KG1 (cell line): ENCODE data around the gene YTHDF2.
"Not testable (repeated sequence)": the region's sequence is repeated elsewhere in the genome, so short reads cannot be mapped to it uniquely, and the experiment has no call there.

ENCODE experiments used
- DNase-seq: peaks from one replicate; lab custom pipeline; 2025; lab: John Stamatoyannopoulos, UW

The YTHDF2 gene

DNA sequence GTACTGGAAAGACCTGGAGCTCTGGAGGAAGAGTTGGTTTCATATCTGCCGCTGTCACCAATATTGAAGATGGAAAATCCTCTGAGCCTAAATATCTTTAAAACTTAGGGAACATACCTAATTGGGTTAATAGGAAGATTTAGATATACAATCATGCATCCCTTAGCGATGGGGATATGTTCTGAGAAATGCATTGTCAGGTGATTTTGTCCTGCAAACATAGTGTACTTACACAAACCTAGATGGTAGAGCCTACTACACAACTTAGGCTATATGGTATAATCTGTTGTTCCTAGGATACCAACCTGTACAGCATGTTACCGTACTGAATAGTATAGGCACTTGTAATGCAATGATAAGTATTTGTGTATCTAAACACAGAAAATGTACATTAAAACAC lies 22.5 kb downstream of the YTHDF2 start:
- DNase-seq: no peak

DNA sequence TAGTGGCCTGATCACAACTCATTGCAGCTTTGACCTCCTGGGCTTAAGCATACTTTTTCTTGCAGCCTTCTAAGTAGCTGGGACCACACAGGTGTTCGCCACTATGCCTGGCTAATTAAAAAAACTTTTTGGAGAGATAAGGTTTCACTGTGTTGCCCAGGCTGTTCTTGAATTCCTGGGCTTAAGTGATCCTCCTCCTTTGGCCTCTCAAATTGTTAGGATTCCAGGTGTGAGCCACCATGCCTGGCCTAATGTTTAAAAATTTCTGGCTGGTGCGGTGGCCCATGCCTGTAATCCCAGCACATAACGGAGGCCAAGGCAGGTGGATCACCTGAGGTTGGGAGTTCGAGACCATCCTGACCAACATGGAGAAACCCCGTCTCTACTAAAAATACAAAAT lies 24.4 kb downstream of the YTHDF2 start:
- no peak for DNase-seq

- DNase-seq: no peak
Observed at GRCh38 chr1:28766532-28767183, 29.9 kb downstream of the YTHDF2 start.

GRCh38 chr1:28770601-28771165 lies 33.9 kb downstream of the YTHDF2 start:
- no peak for DNase-seq

- DNase-seq: not testable (repeated sequence)
Observed at GRCh38 chr1:28771921-28772320, 35.2 kb downstream of the YTHDF2 start.

GRCh38 chr1:28773105-28773504 lies 36.4 kb downstream of the YTHDF2 start:
- DNase-seq: no peak

- DNase-seq: no peak
Observed at GRCh38 chr1:28775121-28775942, 38.6 kb downstream of the YTHDF2 start.

DNA sequence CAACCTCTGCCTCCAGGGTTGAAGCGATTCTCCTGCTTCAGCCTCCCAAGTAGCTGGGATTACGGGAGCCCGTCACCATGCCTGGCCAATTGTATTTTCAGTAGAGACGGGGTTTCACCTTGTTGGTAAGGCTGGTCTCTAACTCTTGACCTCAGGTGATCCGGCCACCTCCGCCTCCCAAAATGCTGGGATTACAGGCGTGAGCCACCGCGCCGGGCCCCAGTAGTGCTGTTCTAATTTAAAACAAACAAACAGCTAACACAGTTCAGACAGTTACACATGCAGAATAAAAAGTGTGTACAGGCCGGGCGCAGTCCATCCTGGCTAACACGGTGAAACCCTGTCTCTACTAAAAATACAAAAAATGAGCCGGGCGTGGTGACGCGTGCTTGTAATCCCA lies 39.6 kb downstream of the YTHDF2 start:
- no peak for DNase-seq

DNA sequence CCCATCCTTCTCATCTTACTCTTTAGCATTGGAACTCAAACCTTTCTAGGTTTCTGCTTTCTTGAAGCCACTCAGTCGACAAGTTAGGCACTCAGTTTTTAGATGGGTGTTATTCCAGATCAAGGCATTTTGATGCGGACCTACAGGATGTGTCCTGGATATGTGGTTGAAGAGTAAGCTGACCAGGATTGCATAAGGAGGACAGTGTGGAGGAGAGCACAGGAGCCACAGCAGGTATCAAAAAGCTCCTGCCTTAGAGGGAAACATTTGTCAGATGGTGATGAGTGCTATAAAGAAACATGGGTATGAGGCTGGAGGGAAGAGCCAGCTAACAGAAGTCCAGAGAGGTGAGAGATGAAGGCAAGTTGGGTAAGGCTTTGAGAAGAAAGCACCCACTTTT lies 41.3 kb downstream of the YTHDF2 start:
- no peak for DNase-seq

DNA sequence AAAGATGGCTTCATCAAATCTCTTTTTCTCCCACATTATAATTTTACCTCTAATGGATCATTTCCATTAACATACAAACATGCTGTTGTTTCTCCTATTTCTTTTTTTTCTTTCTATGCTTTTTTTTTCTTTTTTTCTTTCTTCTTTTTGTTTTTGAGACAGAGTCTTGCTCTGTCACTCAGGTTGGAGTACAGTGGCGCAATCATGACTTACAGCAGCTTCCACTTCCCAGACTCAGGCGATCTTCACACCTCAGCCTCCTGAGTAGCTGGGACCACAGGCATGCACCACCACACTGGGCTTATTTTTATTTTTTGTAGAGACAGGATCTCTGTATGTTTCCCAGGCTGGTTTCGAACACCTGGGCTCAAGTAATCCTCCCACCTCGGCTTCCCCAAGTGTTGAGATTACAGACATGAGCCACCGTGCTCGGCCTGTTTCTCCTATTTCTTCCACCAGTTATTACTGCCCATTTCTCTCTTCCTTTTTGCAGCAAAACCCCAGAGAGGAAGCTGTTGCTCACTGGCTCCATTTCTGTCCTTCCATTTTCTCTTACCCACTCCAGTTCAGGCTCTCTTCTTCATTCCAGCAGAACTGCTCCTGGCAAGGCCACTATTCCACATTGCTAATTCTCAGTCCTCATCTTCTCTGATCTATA lies 43.1 kb downstream of the YTHDF2 start:
- no peak for DNase-seq

DNA sequence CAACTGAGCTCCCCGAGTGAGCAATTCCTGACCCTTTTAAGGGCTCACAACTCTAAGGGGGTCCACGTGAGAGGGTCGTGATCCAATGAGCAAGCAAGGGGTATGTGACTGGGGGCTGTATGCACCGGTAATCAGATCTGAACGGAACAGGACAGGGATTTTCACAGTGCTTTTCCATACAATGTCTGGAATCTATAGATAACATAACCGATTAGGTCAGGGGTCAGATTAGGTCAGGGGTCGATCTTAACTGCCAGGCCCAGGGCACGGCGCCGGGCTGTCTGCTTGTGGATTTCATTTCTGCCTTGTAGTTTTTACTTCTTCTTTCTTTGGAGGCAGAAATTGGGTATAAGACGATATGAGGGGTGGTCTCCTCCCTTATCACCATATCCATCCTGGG lies 44.6 kb downstream of the YTHDF2 start:
- DNase-seq: no peak

DNA sequence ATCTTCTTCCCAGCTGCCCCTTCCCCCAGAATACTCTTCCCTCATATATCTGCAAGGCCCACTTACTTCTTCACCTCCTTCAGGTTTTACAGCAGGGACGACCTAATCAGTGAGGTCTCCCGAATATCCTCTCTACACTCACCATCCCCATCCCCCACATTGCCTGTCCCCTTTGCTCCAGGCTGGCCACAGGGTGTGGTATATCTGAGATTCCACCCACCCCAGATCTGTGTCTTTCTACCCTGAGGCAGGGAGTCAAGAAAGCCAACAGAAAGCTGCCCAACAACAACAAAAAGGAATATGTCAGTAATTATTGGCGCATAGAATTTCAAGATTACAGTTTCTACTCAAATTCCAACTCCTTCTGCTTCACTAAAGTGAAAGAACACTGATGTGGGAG lies 45.3 kb downstream of the YTHDF2 start:
- no peak for DNase-seq

DNA sequence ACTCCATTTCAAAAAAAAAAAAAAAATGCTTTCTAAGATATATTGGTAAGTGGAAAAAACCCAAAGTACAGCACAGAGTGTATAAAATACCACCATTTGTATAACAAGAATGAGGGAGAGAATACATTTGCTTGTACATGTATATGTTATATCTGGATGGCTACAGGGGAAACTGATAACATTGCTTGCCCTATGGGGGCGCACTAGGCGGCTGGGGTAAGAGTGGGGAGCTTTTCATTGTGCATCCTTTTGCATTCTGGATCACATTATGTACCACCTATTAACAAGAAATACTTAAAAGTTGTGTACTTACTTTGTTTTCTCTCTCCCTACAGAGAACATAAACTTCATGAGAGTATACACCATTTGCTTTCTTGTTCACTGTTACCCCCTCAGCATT lies 46.6 kb downstream of the YTHDF2 start:
- DNase-seq: no peak

DNA sequence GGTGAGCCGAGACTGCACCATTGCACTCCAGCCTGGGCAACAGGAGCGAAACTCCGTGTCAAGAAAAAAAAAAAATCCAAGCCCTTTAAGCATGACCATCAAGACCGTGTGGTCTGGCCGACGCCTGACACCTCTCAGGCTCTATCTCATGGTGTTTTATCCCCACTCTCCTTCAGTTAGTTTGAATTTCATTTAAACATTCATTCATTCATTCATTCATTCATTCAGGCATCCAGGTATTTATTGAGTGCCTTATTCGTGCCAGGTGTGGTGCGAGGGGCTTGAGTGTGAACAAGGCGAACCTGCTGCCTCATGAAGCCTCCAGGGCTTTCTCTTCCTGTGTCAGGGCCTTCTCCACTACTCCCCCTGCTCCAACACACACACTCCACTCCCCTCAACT lies 52.7 kb downstream of the YTHDF2 start:
- no peak for DNase-seq

GRCh38 chr1:28789816-28790215 lies 53.1 kb downstream of the YTHDF2 start:
- no peak for DNase-seq

DNA sequence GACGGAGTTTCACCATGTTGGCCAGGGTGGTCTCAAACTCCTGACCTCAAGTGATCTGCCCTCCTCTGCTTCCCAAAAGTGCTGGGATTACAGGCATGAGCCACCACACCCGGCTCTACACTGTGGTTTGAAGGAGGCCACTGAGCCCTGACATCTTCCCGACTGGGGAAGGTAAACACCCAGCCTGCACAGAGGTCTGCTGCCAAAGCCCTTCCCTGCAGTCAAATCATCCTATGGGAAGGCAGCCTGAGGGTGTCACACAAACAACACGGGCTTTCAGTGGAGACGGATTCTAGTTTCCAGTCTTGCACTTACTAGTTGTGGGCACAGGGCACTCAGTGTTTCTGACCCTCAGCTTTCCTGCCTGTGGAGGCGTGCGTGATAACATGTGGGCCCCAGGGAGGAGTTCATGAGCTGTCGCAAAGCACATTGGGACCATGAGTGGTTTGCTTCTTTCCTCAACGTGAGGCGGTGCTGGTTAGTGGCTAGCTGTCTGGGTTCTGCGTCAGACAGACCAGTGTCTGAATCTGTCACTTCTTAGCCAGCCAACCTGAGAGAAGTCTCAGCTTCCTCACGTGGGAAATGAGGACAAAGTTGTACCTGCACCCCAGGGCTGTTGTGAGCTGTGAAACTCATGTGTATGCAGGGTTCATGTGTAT lies 53.8 kb downstream of the YTHDF2 start:
- DNase-seq: no peak

DNA sequence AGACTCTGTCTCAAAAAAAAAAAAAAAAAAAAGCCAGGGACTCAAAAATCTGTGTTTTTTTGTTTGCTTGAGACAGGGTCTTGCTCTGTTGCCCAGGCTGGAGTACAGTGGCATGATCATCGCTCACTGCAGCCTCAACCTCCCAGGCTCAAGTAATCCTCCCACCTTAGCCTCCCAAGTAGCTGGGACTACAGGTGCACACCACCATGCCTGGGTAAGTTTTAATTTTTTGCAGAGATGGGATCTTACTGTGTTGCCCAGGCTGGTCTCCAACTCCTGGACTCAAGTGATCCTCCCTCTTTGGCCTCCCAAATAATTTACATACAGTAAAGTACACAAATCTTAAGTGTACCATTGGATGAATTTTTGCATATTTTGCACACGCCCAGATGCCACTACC lies 55.2 kb downstream of the YTHDF2 start:
- DNase-seq: not testable (repeated sequence)

DNA sequence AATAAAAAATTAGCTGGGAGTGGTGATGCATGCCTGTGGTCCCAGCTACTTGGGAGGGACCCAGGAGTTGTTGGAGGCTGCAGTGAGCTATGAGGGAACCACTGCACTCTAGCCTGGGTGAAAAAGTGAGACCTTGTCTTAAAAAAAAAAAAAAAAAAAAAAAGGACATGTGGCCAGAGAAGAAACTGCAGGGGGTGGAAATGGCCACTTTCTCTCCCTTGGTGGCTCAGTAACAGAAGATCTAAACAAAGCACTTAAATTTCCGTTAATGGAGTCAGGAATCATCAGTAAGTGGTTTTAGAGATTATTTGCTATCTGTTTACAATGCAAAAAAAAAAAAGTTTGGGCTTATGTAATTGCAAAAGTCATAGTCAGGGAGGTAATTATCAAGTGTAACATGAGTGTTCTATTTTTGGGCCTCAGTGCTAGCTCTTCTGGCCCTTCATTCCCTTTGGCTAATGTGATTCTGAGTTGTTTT lies 55.9 kb downstream of the YTHDF2 start:
- no peak for DNase-seq

GRCh38 chr1:28794582-28794981 lies 57.8 kb downstream of the YTHDF2 start:
- DNase-seq: not testable (repeated sequence)

DNA sequence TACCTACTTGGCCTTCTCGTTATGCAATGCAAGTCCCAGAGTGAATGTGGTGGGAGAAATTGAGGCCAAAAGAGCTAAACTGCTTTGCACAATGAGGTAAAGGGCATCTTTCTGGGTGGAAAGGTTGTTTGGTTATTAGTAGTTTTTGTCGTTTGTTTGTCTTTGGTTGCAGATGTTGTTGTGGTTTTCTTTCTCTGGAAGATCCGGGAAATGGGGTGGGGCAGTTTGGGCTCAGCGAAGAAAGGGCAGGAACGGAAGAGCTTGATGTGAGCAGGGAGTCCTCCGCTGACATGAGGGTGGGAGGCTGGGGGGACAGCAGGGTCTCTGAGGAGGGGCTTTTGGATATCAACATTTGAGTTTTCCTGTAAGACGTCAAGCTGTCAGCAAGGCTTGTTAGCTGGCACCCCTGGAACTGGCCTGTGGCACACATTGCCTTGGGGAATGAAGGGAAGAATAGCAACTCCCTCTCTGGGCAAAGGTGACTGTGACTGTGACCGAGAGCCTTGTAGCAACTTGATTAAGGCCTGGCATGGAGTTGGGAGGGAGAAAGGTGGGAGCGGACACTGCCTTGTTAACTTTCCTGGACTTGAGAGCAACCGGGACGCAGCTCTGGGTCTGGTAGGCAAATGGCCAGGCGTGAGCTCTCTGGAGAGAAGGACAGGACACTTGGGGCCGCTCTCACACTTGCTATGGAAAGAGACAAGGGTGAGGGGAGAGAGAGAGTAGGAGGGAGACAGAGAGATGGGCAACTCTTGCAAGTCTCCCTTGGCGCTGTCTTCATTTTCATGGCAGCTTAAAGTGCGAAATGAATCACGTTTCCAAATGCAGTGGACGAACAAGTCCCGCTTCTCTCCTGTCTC lies 59.8 kb downstream of the YTHDF2 start:
- DNase-seq: no peak

DNA sequence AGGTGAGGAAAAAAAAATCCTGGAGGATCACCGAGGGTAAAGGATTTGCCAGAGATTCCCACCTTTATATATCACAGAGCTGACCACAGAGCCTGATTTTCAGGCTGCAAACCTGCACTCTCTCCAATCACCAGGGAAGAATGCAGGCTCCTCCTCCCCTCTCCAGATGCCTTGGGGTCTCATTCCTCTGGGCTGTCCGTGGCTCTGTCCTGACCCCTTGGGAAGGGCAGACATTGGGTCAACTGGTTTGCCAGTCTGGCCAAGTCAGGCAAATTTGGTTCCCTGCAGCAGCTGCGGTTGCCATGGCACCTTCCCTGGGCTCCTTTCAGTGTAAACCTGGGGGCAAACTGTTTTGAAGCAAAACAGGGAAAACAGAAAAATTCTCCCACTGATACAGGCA lies 63.6 kb downstream of the YTHDF2 start:
- no peak for DNase-seq
